Measurements from ENCODE around the gene LBH.

DNA sequence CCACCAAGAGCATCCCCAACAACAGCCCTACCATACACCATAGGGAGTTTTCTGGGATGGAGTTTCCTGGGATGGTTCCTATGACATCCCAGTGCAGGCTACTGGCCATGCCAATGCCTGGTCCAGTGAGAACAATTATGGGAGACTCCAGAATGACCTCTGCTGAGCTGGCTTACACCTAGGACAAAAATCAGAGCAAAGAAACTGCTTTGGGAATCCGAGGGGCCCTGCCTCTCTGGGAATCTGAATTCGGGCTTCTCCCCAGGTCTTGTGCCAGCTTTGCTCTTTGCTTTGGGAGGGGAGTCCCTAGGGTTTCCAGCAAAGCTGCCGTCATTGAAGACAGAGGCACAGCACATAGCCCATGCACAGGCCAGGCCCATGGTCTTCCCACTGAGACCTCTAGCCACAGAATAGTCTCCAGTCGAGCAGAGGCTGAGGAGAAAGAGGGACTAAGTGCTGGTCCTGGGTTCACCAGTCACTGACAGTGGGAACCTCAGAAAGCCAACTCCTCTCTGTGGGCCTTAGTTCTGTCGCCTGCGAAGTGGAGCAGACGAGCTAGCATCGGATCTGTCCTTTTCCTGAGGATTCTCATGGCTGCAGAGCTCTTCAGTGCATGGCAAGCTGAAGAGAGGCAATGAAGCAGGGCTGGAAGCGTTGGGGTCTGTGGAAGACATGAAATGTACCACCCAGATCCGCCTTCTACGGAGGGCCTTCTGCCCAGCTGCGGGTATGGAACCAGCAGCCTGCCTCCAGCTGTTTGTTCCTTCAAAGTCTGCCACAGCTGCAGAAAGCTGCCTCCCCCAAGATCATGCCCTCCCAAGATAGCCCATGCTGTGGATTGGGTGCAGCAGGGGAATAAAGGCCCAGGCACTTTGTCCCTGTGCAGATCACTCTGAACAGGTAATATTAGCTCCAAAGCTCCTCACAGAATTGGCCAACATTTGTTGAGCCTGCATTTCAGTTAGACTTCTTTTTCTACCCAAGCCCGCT, 11.2 kb upstream of the LBH start:
- TF ChIP-seq POLR2AphosphoS5 (IDR thresholded peaks at IDR 0.05) (no peak), POLR2A (IDR thresholded peaks at IDR 0.05) (no peak)
